ACC112 (cell line): ENCODE measurements around the gene USP20.

Experiments
- H2AFZ ChIP-seq: fragments of 200-600 bp; sonication (generic); one replicate; pipeline ENCODE4 v1.6.0; 2017; ENCODE audit warnings: antibody characterized with exemption, low read length; ENCODE audit not compliant: unreplicated experiment
- H3K27ac ChIP-seq: fragments of 200-600 bp; sonication (generic); 2 replicates; pipeline ENCODE4 v1.5.1; 2014; ENCODE audit warnings: low read depth, mild to moderate bottlenecking, antibody characterized with exemption, low read length, moderate library complexity
- H3K27me3 ChIP-seq: fragments of 200-600 bp; sonication (generic); 2 replicates; pipeline ENCODE4 v1.6.1; 2014; ENCODE audit warnings: mild to moderate bottlenecking, antibody characterized with exemption, low read length, moderate library complexity, mixed read lengths; ENCODE audit not compliant: insufficient read depth
- H3K36me3 ChIP-seq: fragments of 200-600 bp; sonication (generic); 2 replicates; pipeline ENCODE4 v1.6.1; 2016; ENCODE audit warnings: mild to moderate bottlenecking, antibody characterized with exemption, low read length, moderate library complexity, mixed read lengths; ENCODE audit not compliant: insufficient read depth
- H3K4me1 ChIP-seq: fragments of 200-600 bp; sonication (generic); one replicate; pipeline ENCODE4 v1.6.1; 2016; ENCODE audit warnings: low read length, mixed read lengths; ENCODE audit not compliant: insufficient read depth, unreplicated experiment, control insufficient read depth
- H3K4me3 ChIP-seq: fragments of 200-600 bp; sonication (generic); 2 replicates; pipeline ENCODE4 v1.5.1; 2014; ENCODE audit warnings: mild to moderate bottlenecking, low read depth, low read length
- H3K79me2 ChIP-seq: fragments of 200-600 bp; sonication (generic); one replicate; pipeline ENCODE4 v1.6.0; 2016; ENCODE audit warnings: low read length; ENCODE audit not compliant: control insufficient read depth, unreplicated experiment, insufficient read depth

The USP20 gene

DNA sequence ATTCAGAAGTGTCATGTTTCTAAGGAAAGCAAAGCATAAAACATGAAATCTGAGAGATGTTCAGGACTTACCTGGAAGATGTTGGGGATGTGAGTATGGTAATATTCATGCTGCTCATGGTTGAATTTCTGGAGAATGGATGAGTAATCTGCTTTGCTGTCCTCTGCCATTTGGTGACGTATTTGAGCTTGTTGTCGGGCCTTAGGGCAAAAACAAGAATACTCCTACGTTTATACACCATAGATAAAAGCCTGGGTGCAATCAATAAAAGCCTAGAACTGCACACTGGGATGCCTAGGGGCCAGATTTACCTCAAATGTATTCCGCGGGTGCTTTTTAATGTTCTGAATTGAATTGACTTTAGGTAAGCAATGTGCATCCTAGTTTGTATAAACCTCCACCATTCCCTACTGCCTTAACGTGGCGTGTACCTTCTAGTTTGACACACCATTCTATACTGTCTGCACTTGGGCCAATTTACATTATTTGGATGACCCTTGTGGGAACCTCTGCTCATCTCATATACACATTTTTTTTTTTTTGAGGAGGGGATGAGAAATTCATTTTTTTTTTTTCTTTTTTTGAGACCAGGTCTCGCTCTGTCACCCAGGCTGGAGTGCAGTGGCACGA is 94.4 kb downstream of the USP20 start:
- H3K27ac ChIP-seq, result no peak overlapping the region
- no peaks in the 10 kb centered on the region for H3K79me2 ChIP-seq
- H2AFZ ChIP-seq, result no peak overlapping the region
- no peak overlapping the region for H3K4me3 ChIP-seq
- H3K27me3 ChIP-seq, result no peaks in the 10 kb centered on the region
- H3K36me3 ChIP-seq, result peaks cover 4% of the 10 kb centered on the region
- H3K4me1 ChIP-seq, result peaks cover 27% of the 10 kb centered on the region

DNA sequence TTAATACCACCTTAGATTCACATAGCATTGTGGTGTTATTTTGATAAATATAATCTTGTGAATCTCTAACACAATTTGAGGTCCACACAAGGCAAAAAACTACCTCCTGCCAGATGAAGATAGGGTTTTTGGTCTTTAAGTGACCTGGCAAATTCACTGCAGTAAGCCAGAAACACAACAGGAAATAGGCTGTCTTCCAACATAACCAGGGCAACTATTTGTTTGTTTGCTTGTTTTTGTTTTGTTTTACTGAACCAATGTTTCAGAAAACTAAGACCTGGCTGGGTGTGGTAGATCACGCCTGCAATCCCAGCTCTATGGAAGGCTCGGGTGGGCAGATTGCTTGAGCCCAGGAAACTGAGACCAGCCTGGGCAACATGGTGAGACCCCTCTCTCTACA is 95.5 kb downstream of the USP20 start:
- no peak overlapping the region for H3K4me3 ChIP-seq
- H3K27me3 ChIP-seq, result no peaks in the 10 kb centered on the region
- H3K4me1 ChIP-seq, result peaks cover 27% of the 10 kb centered on the region
- no peak overlapping the region for H3K27ac ChIP-seq
- no peaks in the 10 kb centered on the region for H3K79me2 ChIP-seq
- peaks cover 4% of the 10 kb centered on the region for H3K36me3 ChIP-seq
- H2AFZ ChIP-seq, result no peak overlapping the region
